Natural killer cell (primary cell): Measurements from ENCODE around the gene ABHD16A. TPM values are rescaled to one million over a fixed set of nuclear protein-coding genes. Genes with fewer than 3 reads are reported as not detected.

Experiments used
- ATAC-seq, 3 donors: fragments of 150-1000 bp in 2 of 3; fragments of 200-7000 bp in 1 of 3; cut with Tn5 transposase; 1 replicate in 1 of 3; 2 replicates in 2 of 3; pipeline ENCODE4 v1.10.0; 2021; ENCODE audit warnings: mild to moderate bottlenecking in 2 of 3, moderate library complexity in 2 of 3
- DNase-seq, 2 donors: peaks; one replicate each; pipeline versions ENCODE4 v3.0.0 to v3.0.0-alpha.2; 2013 to 2021; ENCODE audit warnings: mixed read lengths in 1 of 2
- H3K27ac ChIP-seq: one replicate; pipeline ENCODE4 v1.5.1; 2013; ENCODE audit warnings: mild to moderate bottlenecking, low read length
- H3K27me3 ChIP-seq: one replicate; pipeline ENCODE4 v1.6.1; 2013; ENCODE audit warnings: low read length; ENCODE audit not compliant: control insufficient read depth, insufficient read depth
- H3K36me3 ChIP-seq: one replicate; pipeline ENCODE4 v1.6.1; 2013; ENCODE audit warnings: low read length; ENCODE audit not compliant: control insufficient read depth, insufficient read depth
- H3K4me1 ChIP-seq: one replicate; pipeline ENCODE4 v1.6.1; 2013; ENCODE audit warnings: low read length; ENCODE audit not compliant: control insufficient read depth, insufficient read depth
- H3K4me3 ChIP-seq: one replicate; pipeline ENCODE4 v1.5.1; 2013; ENCODE audit warnings: low read length
- H3K9me3 ChIP-seq: one replicate; pipeline ENCODE4 v1.6.1; 2013; ENCODE audit warnings: low read length; ENCODE audit not compliant: control insufficient read depth, insufficient read depth
- H3K27ac Mint-ChIP-seq, 2 donors: one replicate each; pipeline ENCODE4 v1.8.0; 2022; ENCODE audit warnings: mild to moderate bottlenecking in 2 of 2, mixed read lengths in 2 of 2, moderate library complexity in 1 of 2
- H3K27me3 Mint-ChIP-seq, 2 donors: one replicate each; pipeline ENCODE4 v1.8.0; 2022; ENCODE audit warnings: low read depth in 2 of 2, mixed read lengths in 2 of 2
- H3K36me3 Mint-ChIP-seq: one replicate; pipeline ENCODE4 v1.8.0; 2022; ENCODE audit warnings: mixed read lengths
- H3K4me1 Mint-ChIP-seq, 2 donors: one replicate each; pipeline ENCODE4 v1.8.0; 2022; ENCODE audit warnings: mixed read lengths in 2 of 2
- H3K4me3 Mint-ChIP-seq: one replicate; pipeline ENCODE4 v1.8.0; 2022; ENCODE audit warnings: mild to moderate bottlenecking, moderate library complexity, mixed read lengths
- H3K9me3 Mint-ChIP-seq, 2 donors: one replicate each; pipeline ENCODE4 v1.8.0; 2022; ENCODE audit warnings: mixed read lengths in 2 of 2
- WGBS: methylation state at CpG from one replicate; pipeline ENCODE4 v1.1.7; 2013; ENCODE audit warnings: missing lambda C conversion rate; ENCODE audit not compliant: insufficient coverage; 5-methylcytosine and 5-hydroxymethylcytosine counted together
- intact Hi-C: fragments of 100-400 bp; cut with micrococcal nuclease; formaldehyde crosslinking; loops from one replicate; pipeline ENCODE4 v1.14.2; 2022
- total RNA-seq, 4 donors: library from RNA; stranded (reverse); fragments of 120-200 nt in 1 of 4; gene quantifications; one replicate each; pipeline versions ENCODE4 v1.2.3 to v1.2.4, GENCODE V29; 2013 to 2022
- TF ChIP-seq, protein P1 (sequence below): fragments of 200-600 bp; IDR thresholded peaks from one replicate; pipeline ENCODE4 v1.8.0; 2022; ENCODE audit warnings: antibody characterized with exemption

ABHD16A gene
- total RNA-seq, 3 donors from 2014 or later (not counting 1 experiment from before 2014, with no cell fraction given), result 92.0 to 97.6 (median 94.2) TPM

DNA sequence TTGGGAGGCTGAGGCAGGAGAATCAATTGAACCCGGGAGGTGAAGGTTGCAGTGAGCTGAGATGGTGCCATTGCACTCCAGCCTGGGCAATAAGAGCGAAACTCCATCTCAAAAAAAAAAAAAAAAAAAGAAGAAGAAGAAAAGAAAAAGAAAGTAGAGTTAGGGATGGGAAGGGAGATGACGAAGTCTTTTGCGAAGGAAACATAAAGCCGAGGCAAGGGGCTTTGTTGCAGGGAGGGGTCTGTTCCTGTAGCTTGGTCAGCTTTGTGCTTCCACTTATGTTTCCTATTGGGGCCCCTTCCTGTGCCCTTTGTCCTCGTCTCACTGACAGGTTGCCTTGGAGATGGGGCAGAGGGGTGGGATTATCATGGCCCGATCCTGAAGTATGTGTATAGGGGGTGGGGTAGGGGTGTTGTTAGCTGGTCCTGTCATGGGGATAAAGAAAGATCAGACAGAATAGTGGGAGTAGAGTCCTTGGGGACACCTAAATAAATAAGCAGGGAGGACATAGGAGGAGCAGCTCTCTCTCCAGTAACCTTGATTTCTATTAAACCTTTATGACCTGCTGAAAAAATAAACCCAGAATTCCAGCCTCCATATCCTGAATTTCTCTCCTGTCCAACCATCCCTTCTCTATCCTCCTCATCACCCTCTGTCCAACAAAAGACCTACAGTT, 34.3 kb upstream of the ABHD16A start:
- Histone ChIP-seq H3K27me3 (no peaks in the 10 kb centered on the region), H3K27ac (peak overlapping the region; percentile 83), H3K9me3 (no peaks in the 10 kb centered on the region), H3K4me3 (no peak overlapping the region), H3K4me1 (peaks cover 63% of the 10 kb centered on the region), H3K36me3 (peaks cover 18% of the 10 kb centered on the region)
- no peaks in the 10 kb centered on the region for H3K36me3 Mint-ChIP-seq
- ATAC-seq (no peak), DNase-seq (peak in 1 of 2 donors; percentile 40)
- intact Hi-C loops, result loop anchor here (5.0 to 10.0 kb wide), 4 partner anchors 55 to 193 kb away; partner anchors contain the start of genes ATP6V1G2, BAG6, DDX39B and LY6G5C
- peak overlapping the region; percentile 91 to 99 for H3K27ac Mint-ChIP-seq
- H3K9me3 Mint-ChIP-seq, result no peaks in the 10 kb centered on the region
- no peaks in the 10 kb centered on the region for H3K27me3 Mint-ChIP-seq
- TF ChIP-seq, protein P1, sequence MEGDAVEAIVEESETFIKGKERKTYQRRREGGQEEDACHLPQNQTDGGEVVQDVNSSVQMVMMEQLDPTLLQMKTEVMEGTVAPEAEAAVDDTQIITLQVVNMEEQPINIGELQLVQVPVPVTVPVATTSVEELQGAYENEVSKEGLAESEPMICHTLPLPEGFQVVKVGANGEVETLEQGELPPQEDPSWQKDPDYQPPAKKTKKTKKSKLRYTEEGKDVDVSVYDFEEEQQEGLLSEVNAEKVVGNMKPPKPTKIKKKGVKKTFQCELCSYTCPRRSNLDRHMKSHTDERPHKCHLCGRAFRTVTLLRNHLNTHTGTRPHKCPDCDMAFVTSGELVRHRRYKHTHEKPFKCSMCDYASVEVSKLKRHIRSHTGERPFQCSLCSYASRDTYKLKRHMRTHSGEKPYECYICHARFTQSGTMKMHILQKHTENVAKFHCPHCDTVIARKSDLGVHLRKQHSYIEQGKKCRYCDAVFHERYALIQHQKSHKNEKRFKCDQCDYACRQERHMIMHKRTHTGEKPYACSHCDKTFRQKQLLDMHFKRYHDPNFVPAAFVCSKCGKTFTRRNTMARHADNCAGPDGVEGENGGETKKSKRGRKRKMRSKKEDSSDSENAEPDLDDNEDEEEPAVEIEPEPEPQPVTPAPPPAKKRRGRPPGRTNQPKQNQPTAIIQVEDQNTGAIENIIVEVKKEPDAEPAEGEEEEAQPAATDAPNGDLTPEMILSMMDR, result no peak
- H3K4me1 Mint-ChIP-seq, result peaks cover 70 to 88% of the 10 kb centered on the region in 2 donors
- WGBS, result 10% methylated on average over 7 of the region's 7 CpGs
- H3K4me3 Mint-ChIP-seq, result peak overlapping the region; percentile 97

DNA sequence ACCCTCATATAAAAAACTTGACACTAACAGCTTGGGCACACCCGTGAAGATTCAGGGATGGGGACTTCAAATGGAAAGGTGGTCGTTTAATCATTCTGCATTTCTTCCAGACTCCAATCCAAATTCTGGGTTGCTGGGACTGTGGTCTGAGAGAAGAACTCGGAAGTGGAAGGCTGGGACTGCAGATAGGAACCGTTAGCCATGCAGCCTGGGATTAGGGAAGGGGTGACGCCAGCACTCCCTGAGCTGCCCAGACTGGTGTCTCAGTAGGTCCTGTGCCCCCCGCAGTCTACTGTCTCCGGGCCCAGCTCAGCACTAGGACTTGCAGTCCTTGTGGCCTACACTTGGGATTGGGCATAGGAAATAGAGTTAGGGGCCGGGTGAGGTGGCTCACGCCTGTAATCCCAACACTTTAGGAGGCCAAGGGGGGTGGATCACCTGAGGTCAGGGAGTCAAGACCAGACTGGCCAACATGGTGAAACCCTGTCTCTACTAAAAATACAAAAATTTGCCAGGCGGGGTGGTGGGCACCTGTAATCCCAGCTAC, 33.7 kb upstream of the ABHD16A start:
- Mint-ChIP-seq H3K27ac (peak overlapping the region; percentile 91 to 99), H3K9me3 (no peaks in the 10 kb centered on the region), H3K4me3 (peak overlapping the region; percentile 97), H3K27me3 (no peaks in the 10 kb centered on the region), H3K4me1 (peaks cover 70 to 88% of the 10 kb centered on the region in 2 donors), H3K36me3 (no peaks in the 10 kb centered on the region)
- TF ChIP-seq, protein P1, result no peak
- H3K4me3 ChIP-seq, result peak overlapping the region; percentile 68
- no peaks in the 10 kb centered on the region for H3K9me3 ChIP-seq
- ATAC-seq, result no peak
- intact Hi-C loops, result loop anchor here (5.0 to 10.0 kb wide), 4 partner anchors 55 to 192 kb away; partner anchors contain the start of genes ATP6V1G2, BAG6, DDX39B and LY6G5C
- peaks cover 63% of the 10 kb centered on the region for H3K4me1 ChIP-seq
- H3K36me3 ChIP-seq, result peaks cover 24% of the 10 kb centered on the region
- DNase-seq, result no peak
- H3K27ac ChIP-seq, result peak overlapping the region; percentile 83
- 12% methylated on average over 9 of the region's 10 CpGs for WGBS
- H3K27me3 ChIP-seq, result no peaks in the 10 kb centered on the region

DNA sequence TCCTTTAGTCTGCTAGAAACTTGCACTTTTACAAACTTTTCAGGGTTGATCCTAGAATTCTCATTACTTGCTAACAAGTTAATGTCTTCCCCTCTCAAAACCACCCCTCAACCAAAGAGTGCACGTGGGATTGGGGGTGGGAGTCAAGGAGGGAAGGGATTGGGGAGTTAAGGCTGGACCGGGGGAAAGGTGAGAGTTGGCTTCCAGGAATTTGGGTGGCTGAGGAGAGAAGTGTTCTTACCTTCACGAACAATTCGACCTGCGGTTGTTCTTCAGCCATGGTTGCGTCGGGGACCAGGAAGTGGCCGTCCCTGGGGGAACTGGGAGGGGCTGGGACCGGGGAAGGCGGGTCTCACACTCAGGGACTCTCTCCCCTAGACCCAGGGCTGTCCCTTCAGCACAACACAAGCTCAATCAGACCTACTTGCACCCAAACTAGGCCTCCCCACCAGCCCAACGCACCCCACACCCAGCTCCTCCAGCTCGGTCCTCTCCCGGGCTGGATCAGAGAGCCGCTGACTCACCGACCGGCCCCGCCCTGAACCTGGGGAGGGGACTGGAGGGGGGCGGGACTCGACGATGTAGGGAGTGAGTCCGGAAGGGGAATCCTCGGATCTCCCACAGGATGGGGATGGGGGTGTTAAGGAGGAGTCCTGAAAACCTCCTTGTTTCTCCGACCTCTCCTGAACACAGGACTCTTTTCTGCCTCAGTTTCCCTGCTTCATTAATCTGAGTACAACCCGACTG, 33.1 kb upstream of the ABHD16A start, which contains the start of gene CLIC1:
Gene CLIC1 (minus strand): TSS at position 510 of the 747 bp plus-strand sequence. CDS start 230 bp downstream, at position 280.
- Mint-ChIP-seq H3K27ac (peak within 1 kb of the TSS; percentile 91 to 99), H3K27me3 (no peaks in the 10 kb centered on the region), H3K36me3 (no peaks in the 10 kb centered on the region), H3K9me3 (no peaks in the 10 kb centered on the region), H3K4me3 (peak within 1 kb of the TSS; percentile 97), H3K4me1 (peaks cover 70 to 82% of the 10 kb centered on the region in 2 donors)
- Histone ChIP-seq H3K9me3 (no peaks in the 10 kb centered on the region), H3K4me1 (peaks cover 63% of the 10 kb centered on the region), H3K27ac (peak within 1 kb of the TSS; percentile 83), H3K36me3 (peaks cover 29% of the 10 kb centered on the region), H3K27me3 (no peaks in the 10 kb centered on the region), H3K4me3 (peak within 1 kb of the TSS; percentile 68)
- DNase-seq, result peak; percentile 65 to 77
- under 1% methylated on average over 23 of the region's 24 CpGs for WGBS
- ATAC-seq, result peak; percentile 19 to 36 (median 36)
- TF ChIP-seq, protein P1, result no peak
- intact Hi-C loops, result loop anchor here (5.0 to 10.0 kb wide), 4 partner anchors 54 to 191 kb away; partner anchors contain the start of genes ATP6V1G2, BAG6, DDX39B and LY6G5C
